GM12878 (cell line): Measurements from ENCODE around the gene GCNT2. TPM values are rescaled to one million over a fixed set of nuclear protein-coding genes. Genes with fewer than 3 reads are reported as not detected.

Source experiments
- ATAC-seq: fragments of 200-7000 bp; cut with Tn5 transposase; 3 replicates; pipeline ENCODE4 v1.9.1; 2020; ENCODE audit warnings: mild to moderate bottlenecking, moderate library complexity
- BruUV-seq: library from RNA; stranded (reverse); fragments of 400-500 nt; replicated peaks from 2 replicates; lab custom pipeline; 2021; lab: Mats Ljungman, UMichigan
- CTCF ChIA-PET: fragments of 300-600 bp; sonication (Branson Sonifier 250); formaldehyde crosslinking; extraction: SDS; loops from one replicate; lab custom pipeline; 2021; ENCODE audit warnings: inconsistent platforms; lab: Yijun Ruan, JAX
- POLR2A ChIA-PET: fragments of 350-600 bp; formaldehyde crosslinking; extraction: SDS; loops from one replicate; lab custom pipeline; 2021; ENCODE audit warnings: inconsistent platforms; lab: Charles Lee
- RAD21 ChIA-PET: fragments of 300-600 bp; sonication (Branson Sonifier 250); formaldehyde crosslinking; loops from one replicate; lab custom pipeline; 2023; ENCODE audit warnings: antibody characterized with exemption; ENCODE audit not compliant: unreplicated experiment; lab: Charles Lee
- SMC1A ChIA-PET: fragments of 300-600 bp; sonication (Branson Sonifier 250); formaldehyde crosslinking; loops from one replicate; lab custom pipeline; 2023; ENCODE audit not compliant: unreplicated experiment, uncharacterized antibody; lab: Charles Lee
- DNase-seq: peaks from one replicate; pipeline ENCODE4 v3.0.0-alpha.2; 2011; ENCODE audit warnings: low read depth, low spot score
- FAIRE-seq: peaks from 3 replicates; lab custom pipeline; 2011; peaks lifted over from hg19 to GRCh38; lab: Jason Lieb, UNC
- H2AFZ ChIP-seq: 2 replicates; pipeline ENCODE4 v1.6.0; 2011; ENCODE audit warnings: low read depth, low read length, control low read depth; ENCODE audit not compliant: control insufficient read depth
- H3K27ac ChIP-seq: 2 replicates; pipeline ENCODE4 v1.5.1; 2011; ENCODE audit warnings: control low read depth; ENCODE audit not compliant: control insufficient read depth, insufficient read depth
- H3K27me3 ChIP-seq, 2 experiments: replicated peaks in 1 of 2; 2 replicates each; pipeline versions ENCODE4 v1.6.0 to v1.6.1; 2011; ENCODE audit warnings: low read length in 1 of 2; ENCODE audit not compliant: control insufficient read depth in 2 of 2, insufficient read depth in 2 of 2
- H3K36me3 ChIP-seq, 2 experiments: 2 replicates each; pipeline ENCODE4 v1.5.1; 2011; ENCODE audit warnings: low read length in 1 of 2; ENCODE audit not compliant: control insufficient read depth in 2 of 2, insufficient read depth in 2 of 2
- H3K4me1 ChIP-seq: 2 replicates; pipeline ENCODE4 v1.6.1; 2011; ENCODE audit warnings: mild to moderate bottlenecking, low read length, moderate library complexity, mixed read lengths; ENCODE audit not compliant: control insufficient read depth, insufficient read depth
- H3K4me2 ChIP-seq: 2 replicates; pipeline ENCODE4 v1.6.0; 2011; ENCODE audit warnings: control low read depth; ENCODE audit not compliant: control insufficient read depth, insufficient read depth
- H3K4me3 ChIP-seq: fragments of 200-600 bp; sonication (generic); 2 replicates; pipeline ENCODE4 v1.5.1; 2016
- H3K79me2 ChIP-seq: 2 replicates; pipeline ENCODE4 v1.6.0; 2011; ENCODE audit warnings: low read length; ENCODE audit not compliant: control insufficient read depth, insufficient read depth
- H3K9ac ChIP-seq: 2 replicates; pipeline ENCODE4 v1.8.0; 2011; ENCODE audit warnings: low read length, control low read depth, mixed read lengths; ENCODE audit not compliant: control insufficient read depth, insufficient read depth
- H3K9me3 ChIP-seq: replicated peaks from 3 replicates; pipeline ENCODE4 v1.5.1; 2011; ENCODE audit warnings: mild to moderate bottlenecking, low read length; ENCODE audit not compliant: control insufficient read depth, insufficient read depth
- H4K20me1 ChIP-seq: 2 replicates; pipeline ENCODE4 v1.6.0; 2011; ENCODE audit not compliant: control insufficient read depth, insufficient read depth
- CBFB ChIP-seq: IDR thresholded peaks from 2 replicates; pipeline ENCODE4 v1.6.1; 2016; ENCODE audit warnings: antibody characterized with exemption, low read depth
- EGR1 ChIP-seq, 2 experiments: IDR thresholded peaks; 1 replicate in 1 of 2; 2 replicates in 1 of 2; pipeline ENCODE4 v1.6.1; 2011 to 2012; ENCODE audit warnings: low read depth in 2 of 2, low read length in 2 of 2, borderline replicate concordance in 1 of 2, mild to moderate bottlenecking in 1 of 2, moderate library complexity in 1 of 2
- EZH2 ChIP-seq: IDR thresholded peaks from 2 replicates; pipeline ENCODE4 v1.6.1; 2012; ENCODE audit warnings: low read depth, mild to moderate bottlenecking, control low read depth, inconsistent platforms, low read length, borderline replicate concordance; ENCODE audit not compliant: control insufficient read depth
- IRF5 ChIP-seq: fragments of 450-650 bp; IDR thresholded peaks from 2 replicates; pipeline ENCODE4 v1.6.1; 2017; ENCODE audit warnings: borderline replicate concordance
- JUND ChIP-seq: IDR thresholded peaks from 2 replicates; pipeline ENCODE4 v1.6.1; 2012; ENCODE audit warnings: low read depth, mild to moderate bottlenecking, low read length, improper control_type of control experiment, moderate library complexity
- LARP7 ChIP-seq: fragments of 450-650 bp; IDR thresholded peaks from 2 replicates; pipeline ENCODE4 v1.6.1; 2017; ENCODE audit warnings: mild to moderate bottlenecking
- NFXL1 ChIP-seq: fragments of 450-650 bp; IDR thresholded peaks from 2 replicates; pipeline ENCODE4 v1.6.1; 2017; ENCODE audit warnings: antibody characterized with exemption, mild to moderate bottlenecking, borderline replicate concordance
- NFYA ChIP-seq: IDR thresholded peaks from 2 replicates; pipeline ENCODE4 v1.6.1; 2011; ENCODE audit warnings: low read depth, mild to moderate bottlenecking, low read length, improper control_type of control experiment, borderline replicate concordance
- POLR2A ChIP-seq: IDR thresholded peaks from 2 replicates; pipeline ENCODE4 v1.6.1; 2011; ENCODE audit warnings: low read depth, mild to moderate bottlenecking, low read length
- RAD51 ChIP-seq: fragments of 450-650 bp; IDR thresholded peaks from 2 replicates; pipeline ENCODE4 v1.6.1; 2016; ENCODE audit warnings: moderate library complexity, mild to moderate bottlenecking, inconsistent platforms
- RCOR1 ChIP-seq: conservative IDR thresholded peaks from 2 replicates; pipeline ENCODE4 v1.6.1; 2012; ENCODE audit warnings: low read depth, low read length, improper control_type of control experiment
- REST ChIP-seq: IDR thresholded peaks from 2 replicates; pipeline ENCODE4 v1.6.1; 2012; ENCODE audit warnings: mild to moderate bottlenecking, low read depth, low read length
- SMAD5 ChIP-seq: IDR thresholded peaks from 2 replicates; pipeline ENCODE4 v1.6.1; 2016; ENCODE audit warnings: antibody characterized with exemption, low read depth
- SPI1 ChIP-seq: IDR thresholded peaks from 2 replicates; pipeline ENCODE4 v1.6.1; 2011; ENCODE audit warnings: low read depth, mild to moderate bottlenecking, low read length, moderate library complexity, borderline replicate concordance; ENCODE audit not compliant: insufficient read depth
- SUPT20H ChIP-seq: IDR thresholded peaks from 2 replicates; pipeline ENCODE4 v1.6.1; 2011; ENCODE audit warnings: low read depth, mild to moderate bottlenecking, low read length, moderate library complexity, borderline replicate concordance; ENCODE audit not compliant: control insufficient read depth
- YBX1 ChIP-seq: fragments of 450-650 bp; IDR thresholded peaks from 2 replicates; pipeline ENCODE4 v1.6.1; 2016; ENCODE audit warnings: antibody characterized with exemption
- YY1 ChIP-seq: IDR thresholded peaks from 2 replicates; pipeline ENCODE4 v1.6.1; 2011; ENCODE audit warnings: low read depth, mild to moderate bottlenecking, low read length
- WGBS: methylation state at CpG from one replicate; pipeline ENCODE4 v1.1.6; 2016; ENCODE audit warnings: low lambda C conversion rate; ENCODE audit not compliant: insufficient replicate concordance, insufficient coverage; ENCODE audit errors: missing lambda C conversion rate; 5-methylcytosine and 5-hydroxymethylcytosine counted together
- in situ Hi-C: fragments of 300-500 bp; cut with MboI; formaldehyde crosslinking; loops from 9 replicates; pipeline ENCODE4 v1.14.3; 2018; ENCODE audit warnings: mixed read lengths
- intact Hi-C: fragments of 100-400 bp; cut with micrococcal nuclease; formaldehyde crosslinking; loops from one replicate; pipeline ENCODE4 v1.14.2; 2022; ENCODE audit not compliant: unreplicated experiment
- polyA plus RNA-seq, 11 experiments: library from polyadenylated mRNA; depleted of rRNA in 4 of 11; unstranded in 6 of 11; stranded (reverse) in 5 of 11; fragments of >200 nt; fragmentation: Nextera tagmentation in 4 of 11; fragmentation: Illumina TruSeq in 1 of 11; extraction: Ambion mirVana in 4 of 11; extraction: Trizol in 1 of 11; gene quantifications; 1 replicate in 1 of 11; 2 replicates in 10 of 11; pipeline versions ENCODE4 v1.2.1 to v1.2.3, GENCODE V29; 2011 to 2016; ENCODE audit warnings: inconsistent platforms in 2 of 11, missing spikeins in 2 of 11, low read depth in 1 of 11
- total RNA-seq, 4 experiments: library from RNA; depleted of rRNA in 3 of 4; stranded (reverse); fragments of >200 nt in 3 of 4; fragmentation: Illumina TruSeq in 1 of 4; extraction: Trizol in 1 of 4; gene quantifications; 2 replicates each; pipeline versions ENCODE4 v1.2.1 to v1.2.3, GENCODE V29; 2013 to 2021

GCNT2 gene
- total and polyA plus RNA-seq, 10 of the 15 experiments (the other 5 are each of a cell fraction or from before 2014, with no cell fraction given) = 5.0 to 21.6 (median 11.9) TPM

GRCh38 chr6:10576226-10576625, 55.1 kb downstream of the GCNT2 start:
- no peak overlapping the region for H2AFZ ChIP-seq
- no peak overlapping the region for H3K9ac ChIP-seq
- CTCF ChIA-PET = no interaction called here
- H4K20me1 ChIP-seq = no peaks in the 10 kb centered on the region
- H3K4me3 ChIP-seq = no peak overlapping the region
- intact Hi-C loops (no loop called here), in situ Hi-C loops (no loop called here)
- no peaks in the 10 kb centered on the region; the same call in 1 of the 2 replicates for H3K4me1 ChIP-seq
- no peak overlapping the region for H3K27ac ChIP-seq
- POLR2A ChIA-PET = no interaction called here
- no peaks in the 10 kb centered on the region for H3K27me3 ChIP-seq
- H3K4me2 ChIP-seq = no peak overlapping the region
- FAIRE-seq = no peak
- TF ChIP-seq NFXL1 (no peak), EGR1 (IDR thresholded peaks at IDR 0.05; ENCODE audit: borderline replicate concordance in 1 of 2, low read depth in 2 of 2, low read length in 2 of 2) (no peak), NFYA (no peak), REST (no peak), YBX1 (no peak), LARP7 (no peak), SUPT20H (no peak), CBFB (no peak), YY1 (no peak), SMAD5 (no peak), SPI1 (no peak), RAD51 (no peak), JUND (no peak), POLR2A (no peak), EZH2 (no peak), IRF5 (no peak), RCOR1 (no peak)
- no peaks in the 10 kb centered on the region; the same call in 1 of the 2 replicates for H3K79me2 ChIP-seq
- RAD21 ChIA-PET = no interaction called here
- H3K9me3 ChIP-seq = no peaks in the 10 kb centered on the region
- no peak for DNase-seq
- no TSS peak for BruUV-seq
- 84% methylated on average over 4 of the region's 4 CpGs for WGBS
- peaks cover 0 to 7% of the 10 kb centered on the region in 2 experiments; a peak in 1 of 4 replicates for H3K36me3 ChIP-seq
- no peak for ATAC-seq
- SMC1A ChIA-PET = no interaction called here
